Measurements from ENCODE around the gene TMEM176B. TPM values are rescaled to one million over a fixed set of nuclear protein-coding genes. Genes with fewer than 3 reads are reported as not detected.

Gene TMEM176B
- total RNA-seq, 2 experiments from 2014 or later = not detected

- ChIA-PET CTCF (no interaction called here), POLR2A (no interaction called here)
- H3K4me1 ChIP-seq (ENCODE audit: insufficient read depth, low read length) = no peaks in the 10 kb centered on the region
- Mint-ChIP-seq H3K27ac (no peak overlapping the region), H3K9me3 (peaks cover 9% of the 10 kb centered on the region), H3K4me3 (no peak overlapping the region), H3K4me1 (ENCODE audit: low read depth) (peaks cover 7% of the 10 kb centered on the region), H3K36me3 (ENCODE audit: low read depth) (no peaks in the 10 kb centered on the region), H3K27me3 (peaks cover 85% of the 10 kb centered on the region)
- DNase-seq = no peak
- intact Hi-C loops (cut with DNase I, micrococcal nuclease) = no loop called here
- H3K36me3 ChIP-seq (ENCODE audit: insufficient read depth, low read length) = no peaks in the 10 kb centered on the region
- no peak overlapping the region for H3K27ac ChIP-seq (ENCODE audit: low read depth in 1 of 2, low read length in 2 of 2)
- no peak overlapping the region for H3K4me3 ChIP-seq (ENCODE audit: low read length)
- no peak for TF ChIP-seq CTCF (IDR thresholded peaks at IDR 0.05)
- peaks cover 24 to 30% of the 10 kb centered on the region in 2 experiments for H3K27me3 ChIP-seq (ENCODE audit: control insufficient read depth in 1 of 2, insufficient read depth in 2 of 2, low read length in 2 of 2)
- peaks cover 13 to 23% of the 10 kb centered on the region in 2 experiments for H3K9me3 ChIP-seq (ENCODE audit: control insufficient read depth in 1 of 2, insufficient read depth in 1 of 2, low read length in 2 of 2)
- no peak for ATAC-seq (ENCODE audit: poor library complexity)
Measured at GRCh38 chr7:150806863-150807262, 6.7 kb upstream of the TMEM176B start.

- intact Hi-C loops (cut with DNase I, micrococcal nuclease) = no loop called here
- H3K4me1 ChIP-seq (ENCODE audit: insufficient read depth, low read length) = peaks cover 4% of the 10 kb centered on the region
- peaks cover 28 to 34% of the 10 kb centered on the region in 2 experiments for H3K27me3 ChIP-seq (ENCODE audit: control insufficient read depth in 1 of 2, insufficient read depth in 2 of 2, low read length in 2 of 2)
- no peak for DNase-seq
- peaks cover 9% of the 10 kb centered on the region for H3K9me3 Mint-ChIP-seq
- H3K36me3 ChIP-seq (ENCODE audit: insufficient read depth, low read length) = no peaks in the 10 kb centered on the region
- peaks cover 9% of the 10 kb centered on the region for H3K4me1 Mint-ChIP-seq (ENCODE audit: low read depth)
- no peak overlapping the region for H3K27ac ChIP-seq (ENCODE audit: low read depth in 1 of 2, low read length in 2 of 2)
- H3K4me3 Mint-ChIP-seq = no peak overlapping the region
- ChIA-PET POLR2A (no interaction called here), CTCF (no interaction called here)
- ATAC-seq (ENCODE audit: poor library complexity) = no peak
- H3K27ac Mint-ChIP-seq = no peak overlapping the region
- H3K9me3 ChIP-seq (ENCODE audit: control insufficient read depth in 1 of 2, insufficient read depth in 1 of 2, low read length in 2 of 2) = peaks cover 13 to 27% of the 10 kb centered on the region in 2 experiments
- peaks cover 85% of the 10 kb centered on the region for H3K27me3 Mint-ChIP-seq
- no peaks in the 10 kb centered on the region for H3K36me3 Mint-ChIP-seq (ENCODE audit: low read depth)
- no peak for TF ChIP-seq CTCF (IDR thresholded peaks at IDR 0.05)
- H3K4me3 ChIP-seq (ENCODE audit: low read length) = no peak overlapping the region
Measured at GRCh38 chr7:150806454-150806853, 6.3 kb upstream of the TMEM176B start.

- H3K9me3 ChIP-seq (ENCODE audit: control insufficient read depth in 1 of 2, insufficient read depth in 1 of 2, low read length in 2 of 2) = peaks cover 13 to 33% of the 10 kb centered on the region in 2 experiments
- DNase-seq (no peak), ATAC-seq (ENCODE audit: poor library complexity) (no peak)
- Mint-ChIP-seq H3K4me1 (ENCODE audit: low read depth) (peaks cover 13% of the 10 kb centered on the region), H3K9me3 (peaks cover 9% of the 10 kb centered on the region), H3K27ac (no peak overlapping the region), H3K27me3 (peaks cover 85% of the 10 kb centered on the region), H3K36me3 (ENCODE audit: low read depth) (no peaks in the 10 kb centered on the region), H3K4me3 (no peak overlapping the region)
- ChIA-PET POLR2A (no interaction called here), CTCF (no interaction called here)
- H3K4me1 ChIP-seq (ENCODE audit: insufficient read depth, low read length) = peaks cover 10% of the 10 kb centered on the region
- no peak for TF ChIP-seq CTCF (IDR thresholded peaks at IDR 0.05)
- no peak overlapping the region for H3K27ac ChIP-seq (ENCODE audit: low read depth in 1 of 2, low read length in 2 of 2)
- peaks cover 34 to 40% of the 10 kb centered on the region in 2 experiments for H3K27me3 ChIP-seq (ENCODE audit: control insufficient read depth in 1 of 2, insufficient read depth in 2 of 2, low read length in 2 of 2)
- no peak overlapping the region for H3K4me3 ChIP-seq (ENCODE audit: low read length)
- H3K36me3 ChIP-seq (ENCODE audit: insufficient read depth, low read length) = no peaks in the 10 kb centered on the region
- intact Hi-C loops (cut with DNase I, micrococcal nuclease) = no loop called here
Measured at GRCh38 chr7:150805864-150806263, 5.7 kb upstream of the TMEM176B start.
